HG03378 (cell line): ENCODE data around the gene TTC21A.
"Not testable (repeated sequence)": the region's sequence is repeated elsewhere in the genome, so short reads cannot be mapped to it uniquely, and the experiment has no call there.

Experiments used
- ATAC-seq: cut with Tn5 transposase; IDR thresholded peaks from one replicate; pipeline ENCODE4 v1.9.1; 2021; ENCODE audit warnings: mild to moderate bottlenecking, moderate library complexity; ENCODE audit not compliant: unreplicated experiment

The TTC21A gene, protein sequence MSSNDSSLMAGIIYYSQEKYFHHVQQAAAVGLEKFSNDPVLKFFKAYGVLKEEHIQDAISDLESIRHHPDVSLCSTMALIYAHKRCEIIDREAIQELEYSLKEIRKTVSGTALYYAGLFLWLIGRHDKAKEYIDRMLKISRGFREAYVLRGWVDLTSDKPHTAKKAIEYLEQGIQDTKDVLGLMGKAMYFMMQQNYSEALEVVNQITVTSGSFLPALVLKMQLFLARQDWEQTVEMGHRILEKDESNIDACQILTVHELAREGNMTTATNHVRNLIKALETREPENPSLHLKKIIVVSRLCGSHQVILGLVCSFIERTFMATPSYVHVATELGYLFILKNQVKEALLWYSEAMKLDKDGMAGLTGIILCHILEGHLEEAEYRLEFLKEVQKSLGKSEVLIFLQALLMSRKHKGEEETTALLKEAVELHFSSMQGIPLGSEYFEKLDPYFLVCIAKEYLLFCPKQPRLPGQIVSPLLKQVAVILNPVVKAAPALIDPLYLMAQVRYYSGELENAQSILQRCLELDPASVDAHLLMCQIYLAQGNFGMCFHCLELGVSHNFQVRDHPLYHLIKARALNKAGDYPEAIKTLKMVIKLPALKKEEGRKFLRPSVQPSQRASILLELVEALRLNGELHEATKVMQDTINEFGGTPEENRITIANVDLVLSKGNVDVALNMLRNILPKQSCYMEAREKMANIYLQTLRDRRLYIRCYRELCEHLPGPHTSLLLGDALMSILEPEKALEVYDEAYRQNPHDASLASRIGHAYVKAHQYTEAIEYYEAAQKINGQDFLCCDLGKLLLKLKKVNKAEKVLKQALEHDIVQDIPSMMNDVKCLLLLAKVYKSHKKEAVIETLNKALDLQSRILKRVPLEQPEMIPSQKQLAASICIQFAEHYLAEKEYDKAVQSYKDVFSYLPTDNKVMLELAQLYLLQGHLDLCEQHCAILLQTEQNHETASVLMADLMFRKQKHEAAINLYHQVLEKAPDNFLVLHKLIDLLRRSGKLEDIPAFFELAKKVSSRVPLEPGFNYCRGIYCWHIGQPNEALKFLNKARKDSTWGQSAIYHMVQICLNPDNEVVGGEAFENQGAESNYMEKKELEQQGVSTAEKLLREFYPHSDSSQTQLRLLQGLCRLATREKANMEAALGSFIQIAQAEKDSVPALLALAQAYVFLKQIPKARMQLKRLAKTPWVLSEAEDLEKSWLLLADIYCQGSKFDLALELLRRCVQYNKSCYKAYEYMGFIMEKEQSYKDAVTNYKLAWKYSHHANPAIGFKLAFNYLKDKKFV (N-terminal part only)

DNA sequence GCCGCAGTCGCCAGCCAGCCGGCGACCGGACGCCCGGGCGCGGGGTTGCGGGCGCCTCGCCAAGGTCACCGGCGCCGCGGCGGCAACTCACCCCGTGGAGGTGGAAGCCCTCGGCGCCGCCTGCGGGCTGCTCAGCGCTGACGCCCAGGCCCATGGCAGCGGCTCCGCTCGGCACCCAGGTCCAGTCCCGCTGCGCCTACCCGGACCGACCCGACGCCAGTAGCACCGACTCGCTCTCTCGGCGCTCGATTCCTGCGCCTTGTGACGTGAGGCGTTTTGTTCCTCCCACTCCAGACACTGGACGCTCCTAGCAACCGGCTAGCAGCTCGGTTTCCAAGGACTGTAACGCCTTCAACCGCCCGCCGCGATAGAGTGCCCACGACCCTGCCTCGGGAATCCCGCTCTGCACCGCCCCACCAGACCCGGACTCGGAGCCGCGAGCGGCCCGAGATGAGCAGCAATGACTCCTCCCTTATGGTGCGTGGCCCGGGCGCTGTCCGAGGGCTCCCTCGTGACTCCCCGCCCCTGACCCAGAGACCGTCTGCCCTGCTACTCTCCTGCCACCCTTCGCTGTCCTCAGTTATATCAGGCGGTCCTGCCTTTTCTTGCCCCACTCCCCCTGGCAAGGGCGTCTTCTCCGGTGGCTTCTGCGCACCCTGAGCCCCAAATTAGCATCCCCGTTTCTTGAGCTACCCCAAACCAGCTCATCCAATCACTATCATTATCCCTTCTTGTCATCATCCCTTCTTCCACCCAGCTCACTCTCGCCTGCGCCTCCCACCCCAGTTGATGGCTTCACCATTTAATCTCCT lies at the start of gene TTC21A, which contains the start of gene GORASP1:
TTC21A (plus strand) TSS at position 293 of the 812 bp plus-strand sequence; CDS start at position 451, 158 bp downstream.
GORASP1 (minus strand) TSS at position 240 of the 812 bp plus-strand sequence; CDS start at position 154, 86 bp downstream.
- ATAC-seq: peak; percentile 53

DNA sequence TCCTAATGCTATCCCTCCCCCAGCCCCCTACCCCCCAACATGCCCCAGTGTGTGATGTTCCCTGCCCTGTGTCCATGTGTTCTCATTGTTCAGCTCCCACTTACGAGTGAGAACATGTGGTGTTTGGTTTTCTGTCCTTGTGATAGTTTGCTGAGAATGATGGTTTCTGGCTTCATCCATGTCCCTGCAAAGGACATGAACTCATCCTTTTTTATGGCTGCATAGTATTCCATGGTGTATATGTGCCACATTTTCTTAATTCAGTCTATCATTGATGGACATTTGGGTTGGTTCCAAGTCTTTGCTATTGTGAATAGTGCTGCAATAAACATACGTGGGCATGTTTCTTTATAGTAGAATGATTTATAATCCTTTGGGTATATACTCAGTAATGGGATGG lies 46.3 kb upstream of the TTC21A start:
- ATAC-seq: not testable (repeated sequence)

DNA sequence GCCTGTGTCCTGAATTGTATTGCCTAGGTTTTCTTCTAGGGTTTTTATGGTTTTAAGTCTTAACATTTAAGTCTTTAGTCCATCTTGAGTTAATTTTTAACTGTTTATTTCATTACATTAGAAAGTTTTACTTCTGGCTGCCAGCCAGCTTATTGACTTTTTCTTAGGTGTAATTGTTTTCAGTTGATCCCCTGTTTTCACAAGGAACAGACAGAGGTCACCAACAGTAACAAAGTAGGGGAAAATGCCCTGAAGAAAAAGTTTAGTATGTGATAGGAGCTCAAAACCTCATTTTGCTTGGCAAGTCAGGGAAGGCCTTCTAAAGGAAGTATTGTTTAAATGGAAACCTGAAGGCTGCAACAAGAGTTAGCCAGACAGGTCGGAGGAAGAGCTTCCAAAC lies 45.3 kb upstream of the TTC21A start:
- no peak for ATAC-seq

DNA sequence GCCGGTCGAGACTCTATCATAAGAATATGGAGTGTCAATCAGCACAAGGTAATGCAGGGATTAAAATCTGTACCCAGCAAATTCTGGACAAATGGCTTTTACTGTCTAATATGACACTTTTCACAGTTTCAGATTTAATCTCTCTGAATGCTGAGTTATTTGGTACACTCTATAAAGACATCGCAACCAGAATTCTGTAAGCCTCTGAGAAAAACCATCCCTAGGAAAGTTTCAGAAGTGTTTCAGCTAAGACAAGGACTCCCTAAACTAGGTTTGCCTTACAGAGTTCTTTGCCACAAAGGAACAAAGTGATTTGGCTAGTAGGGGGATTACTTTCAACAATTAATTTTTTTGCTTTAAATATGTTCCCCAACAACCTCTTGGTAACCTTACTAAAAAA lies 44.3 kb upstream of the TTC21A start:
- no peak for ATAC-seq

DNA sequence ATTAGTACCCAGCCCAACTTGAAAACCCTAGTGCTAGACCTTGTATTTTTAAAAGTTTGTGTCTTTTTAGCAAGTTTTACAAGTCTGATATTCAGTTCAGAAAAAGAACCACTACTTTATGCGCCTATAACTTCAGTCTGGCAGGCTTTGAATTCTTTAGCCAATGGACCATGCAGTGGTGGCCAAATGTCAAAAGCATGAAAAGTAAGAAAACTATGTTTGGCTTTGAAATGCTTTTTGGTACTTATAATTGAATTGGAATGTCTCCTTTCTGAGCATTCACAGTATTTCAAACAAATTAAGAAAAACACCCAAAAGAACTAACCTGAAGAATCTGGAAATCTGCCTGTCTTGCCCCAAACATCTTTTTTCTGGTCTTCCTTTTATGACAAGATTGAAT lies 42.8 kb upstream of the TTC21A start:
- no peak for ATAC-seq

DNA sequence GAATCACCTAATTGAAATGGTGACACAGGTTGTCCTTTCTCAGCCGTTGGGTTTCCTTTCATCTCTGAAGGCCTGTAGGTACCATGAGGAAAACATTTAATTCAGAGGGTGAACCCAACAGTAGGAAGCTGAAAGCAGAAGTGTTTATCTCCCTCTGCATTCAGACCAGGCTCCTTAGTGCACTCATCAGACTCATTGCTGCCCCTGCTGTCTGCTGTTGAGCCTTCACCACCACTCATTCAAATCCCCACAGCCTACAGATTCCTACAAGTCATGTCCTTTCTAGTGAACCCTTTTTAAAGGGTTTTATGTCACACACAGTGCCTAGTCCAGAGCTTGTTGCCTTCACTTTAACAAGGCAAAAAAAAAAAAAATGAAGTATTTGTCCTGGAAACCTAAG lies 42.3 kb upstream of the TTC21A start:
- peak; percentile 94 for ATAC-seq

DNA sequence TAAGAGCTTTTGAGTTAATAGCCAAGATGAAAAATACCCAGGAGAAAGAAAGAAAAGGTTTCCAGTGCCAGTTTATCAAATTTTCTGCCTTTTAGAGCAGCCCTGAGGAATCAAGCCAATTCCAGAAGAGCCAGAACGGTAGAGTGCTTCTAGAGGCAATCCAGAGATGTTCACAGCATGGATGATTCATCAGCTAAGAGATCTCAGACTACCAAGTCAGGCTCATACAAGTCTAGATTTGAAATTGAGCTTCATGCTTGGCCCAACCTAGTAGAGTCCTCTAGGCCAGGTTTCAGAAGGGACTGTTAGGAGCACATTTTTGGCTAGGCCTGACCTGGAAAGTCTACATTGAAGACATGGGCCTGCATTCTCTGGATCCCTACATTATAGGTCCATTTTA lies 40.2 kb upstream of the TTC21A start:
- ATAC-seq: no peak

DNA sequence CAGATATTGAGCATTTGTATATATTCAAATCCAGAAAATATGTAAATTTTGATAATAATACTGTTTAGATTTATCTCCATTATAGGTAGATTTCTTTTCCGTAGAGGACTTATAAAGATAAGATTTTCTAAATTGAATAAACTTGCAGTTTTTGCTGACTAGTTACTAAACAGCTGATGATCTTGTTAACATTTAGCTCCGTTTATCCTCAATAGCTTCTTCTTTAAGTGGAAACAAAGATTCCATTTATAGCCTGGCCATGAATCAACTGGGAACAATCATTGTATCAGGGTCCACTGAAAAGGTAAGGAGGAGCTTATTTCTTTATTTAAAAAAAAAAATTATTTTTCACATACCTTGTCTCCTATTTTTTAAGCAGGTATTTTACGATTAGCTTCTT lies 38.9 kb upstream of the TTC21A start:
- ATAC-seq: no peak

DNA sequence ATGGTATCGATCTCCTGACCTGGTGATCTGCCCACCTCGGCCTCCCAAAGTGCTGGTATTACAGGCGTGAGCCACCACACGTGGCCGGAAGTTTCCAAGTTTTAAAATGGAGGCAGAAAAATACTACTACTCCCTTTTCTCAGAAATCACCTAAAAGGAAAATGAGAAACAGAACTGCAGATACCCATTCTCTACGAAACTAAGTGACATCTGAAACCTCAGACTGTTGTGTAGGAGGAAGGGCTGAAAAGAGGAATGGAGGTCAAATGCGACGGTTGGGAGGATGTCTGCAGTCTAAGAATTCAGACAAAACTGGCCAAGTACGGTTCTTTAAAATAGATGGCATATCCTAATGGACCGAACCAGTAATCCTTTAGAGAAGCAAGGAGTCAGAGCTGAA lies 31.6 kb upstream of the TTC21A start:
- ATAC-seq: no peak

DNA sequence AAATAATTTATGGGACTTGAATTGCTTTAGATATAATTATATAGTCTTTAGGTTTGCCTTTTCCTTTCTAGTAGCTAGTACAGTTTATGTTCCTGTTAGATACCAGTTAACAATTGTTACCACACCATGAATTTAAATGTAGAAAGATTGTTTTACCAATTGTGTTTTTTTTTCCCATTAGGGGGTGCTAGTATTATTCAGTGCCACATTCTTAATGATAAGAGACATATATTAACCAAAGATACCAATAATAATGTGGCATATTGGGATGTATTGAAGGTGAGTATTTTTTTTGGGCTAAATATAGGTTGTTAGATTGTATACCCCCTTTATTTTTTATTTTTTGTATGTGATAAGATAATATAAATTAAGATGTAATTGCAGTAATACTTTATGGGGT lies 27.9 kb upstream of the TTC21A start:
- ATAC-seq: no peak

DNA sequence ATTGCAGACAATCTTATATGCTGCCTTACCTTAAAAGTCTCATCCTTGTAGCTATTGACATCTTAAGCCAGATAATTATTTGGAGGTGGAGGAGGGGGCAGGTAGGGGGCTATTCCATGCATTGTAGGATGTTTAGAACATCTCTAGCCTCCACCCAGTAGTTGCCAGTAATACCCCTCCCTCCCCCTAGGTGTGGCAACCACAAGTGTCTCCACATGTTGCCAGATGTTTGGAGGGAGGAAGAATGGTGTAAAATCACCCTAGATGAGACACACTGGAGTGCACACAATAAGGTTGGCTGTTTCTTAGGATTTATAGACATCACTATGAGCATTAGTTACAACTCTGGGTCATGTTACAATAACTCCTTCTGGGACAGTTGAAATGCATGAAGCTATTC lies 27.5 kb upstream of the TTC21A start:
- no peak for ATAC-seq

DNA sequence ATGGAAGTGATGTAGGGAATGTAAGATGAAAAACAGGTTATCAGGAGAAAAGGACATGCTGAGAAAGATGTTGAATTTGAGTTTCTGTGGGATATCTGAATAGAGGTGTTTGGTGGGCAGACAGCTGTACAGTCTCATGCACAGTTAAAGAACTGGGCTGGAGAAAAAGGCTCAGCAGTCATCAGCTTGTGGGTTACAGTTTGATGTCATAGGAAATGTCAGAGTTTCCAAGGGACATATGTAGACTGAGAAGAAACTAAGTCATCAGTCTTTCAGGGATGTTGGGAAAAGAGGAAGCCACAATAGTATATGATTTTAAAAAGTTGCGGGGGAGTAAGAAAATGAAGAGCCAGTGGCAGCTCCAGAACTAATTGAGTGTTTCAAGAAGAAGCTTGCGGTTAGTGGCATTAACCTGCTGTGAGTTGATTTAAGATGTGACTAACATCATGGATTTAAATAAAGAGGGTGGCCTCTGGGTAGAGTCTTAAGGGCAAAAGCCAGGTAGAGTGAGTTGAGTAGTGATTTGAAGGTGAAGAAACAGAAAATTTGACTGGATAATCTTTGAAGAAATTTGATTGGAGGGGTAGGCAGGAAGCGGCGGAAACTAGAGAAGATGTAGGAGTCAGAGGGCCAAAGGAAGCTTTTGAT lies 24.7 kb upstream of the TTC21A start:
- no peak for ATAC-seq

DNA sequence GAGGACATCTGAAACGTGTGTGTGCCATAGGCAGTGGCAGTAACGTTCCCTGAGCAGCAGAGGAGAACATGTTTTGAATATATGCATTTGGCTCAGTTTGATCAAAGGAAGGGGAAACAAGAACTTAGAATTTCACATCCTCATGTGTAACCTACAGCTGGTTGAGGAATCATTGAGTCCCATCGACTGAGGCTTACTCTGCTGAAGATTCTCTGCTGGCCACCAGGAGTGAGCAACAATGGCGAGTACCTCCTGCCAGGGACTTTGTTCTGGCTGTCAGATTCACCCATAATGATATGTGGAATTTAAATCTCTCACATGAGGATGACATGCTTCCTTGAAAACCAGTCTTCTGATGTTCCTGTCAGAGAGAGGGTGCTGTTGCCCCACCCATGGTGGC lies 21.3 kb upstream of the TTC21A start:
- no peak for ATAC-seq

DNA sequence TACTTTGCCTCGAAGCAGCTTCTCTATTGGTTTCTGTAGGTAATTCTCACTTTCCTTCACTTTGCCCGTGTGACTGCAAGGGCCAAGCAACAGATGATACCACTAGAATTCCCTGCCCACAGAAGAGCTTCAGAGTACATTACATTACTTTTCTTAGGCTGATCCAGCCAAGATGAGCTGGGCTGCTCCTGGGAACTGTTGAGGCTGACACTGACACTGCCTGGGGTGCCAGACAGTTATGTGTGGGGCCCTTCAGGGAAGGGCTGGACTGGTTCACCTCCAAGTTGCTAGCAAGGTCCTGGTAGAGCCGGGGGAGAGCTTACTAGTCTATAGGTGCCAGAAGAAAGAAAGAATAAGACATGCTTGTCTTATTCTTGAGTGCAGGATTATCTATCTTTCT lies 19.0 kb upstream of the TTC21A start:
- ATAC-seq: no peak

DNA sequence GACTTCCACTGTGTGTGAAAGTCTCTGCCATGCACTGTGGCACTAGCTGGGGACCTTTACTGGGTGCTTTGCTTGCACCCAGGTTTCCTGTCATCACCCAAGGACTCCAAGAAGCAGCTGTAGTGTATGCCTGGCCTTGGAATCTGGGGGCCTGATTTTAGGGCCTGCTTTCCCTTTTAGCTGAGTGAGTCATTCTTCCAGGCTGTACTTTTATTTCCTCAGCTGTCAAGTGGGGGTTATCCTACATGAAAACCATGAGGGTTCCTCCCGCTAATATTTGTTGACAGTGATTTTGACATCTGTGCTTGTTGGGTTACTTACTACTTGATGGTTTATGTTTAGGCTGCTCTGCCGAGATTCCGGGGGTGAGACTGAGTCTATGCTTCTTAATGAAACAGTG lies 18.6 kb upstream of the TTC21A start:
- ATAC-seq: no peak

DNA sequence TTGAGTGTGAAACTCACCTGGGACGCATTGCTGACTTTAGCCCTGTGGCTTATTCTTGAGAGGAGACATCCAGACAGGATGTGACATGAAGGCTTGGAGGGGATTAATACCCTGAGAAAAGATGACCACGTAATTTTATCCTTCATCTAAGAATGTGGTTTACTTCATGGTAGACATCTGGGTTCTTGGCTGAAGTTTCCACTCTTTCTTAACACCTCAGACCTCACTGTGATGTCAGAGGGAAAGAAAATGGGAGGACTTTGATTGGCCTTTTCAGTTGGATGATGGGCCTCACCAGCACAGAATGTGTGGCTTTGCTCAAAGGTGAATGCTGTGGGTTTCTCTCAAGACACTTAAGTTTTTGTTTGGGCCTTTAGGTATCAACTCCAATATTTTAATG lies 16.6 kb upstream of the TTC21A start:
- no peak for ATAC-seq

DNA sequence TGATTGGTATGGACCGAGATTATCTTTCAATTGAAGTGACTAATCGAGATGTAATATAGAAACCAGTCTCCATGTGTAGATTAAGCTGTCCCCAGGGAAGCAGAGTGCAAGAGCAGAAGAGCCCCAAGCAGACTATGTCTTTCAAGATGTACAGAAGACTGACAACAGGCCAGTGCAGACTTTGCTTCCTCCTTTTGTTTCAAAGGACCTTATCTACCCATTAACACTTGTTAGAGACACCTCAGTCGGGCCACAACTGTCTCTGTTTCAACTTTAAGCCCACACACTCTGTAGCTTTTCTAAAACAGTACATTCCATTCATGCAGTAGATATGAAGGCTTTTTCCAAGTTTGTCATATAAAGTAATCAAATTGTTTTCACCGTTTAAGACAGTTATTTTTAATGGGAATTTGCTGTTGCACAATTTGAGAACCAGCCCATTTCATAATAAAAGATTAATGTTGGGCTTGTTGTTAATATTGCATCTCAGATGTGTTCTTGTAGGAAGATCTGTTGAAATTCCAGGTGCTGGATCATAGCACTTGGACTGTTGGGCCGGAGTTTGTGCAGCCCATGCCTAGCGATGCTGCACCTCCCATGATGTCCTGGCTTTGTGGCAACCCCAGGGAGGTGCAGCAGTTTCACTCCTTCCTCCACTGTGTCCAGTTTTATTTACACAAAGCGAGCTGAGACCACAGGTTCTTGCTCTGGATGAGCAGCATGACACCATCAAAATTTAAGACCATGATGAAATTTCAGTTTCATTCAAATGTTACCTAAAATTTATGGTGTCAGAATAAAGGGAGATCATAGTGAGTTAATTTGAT lies 12.4 kb upstream of the TTC21A start:
- no peak for ATAC-seq

DNA sequence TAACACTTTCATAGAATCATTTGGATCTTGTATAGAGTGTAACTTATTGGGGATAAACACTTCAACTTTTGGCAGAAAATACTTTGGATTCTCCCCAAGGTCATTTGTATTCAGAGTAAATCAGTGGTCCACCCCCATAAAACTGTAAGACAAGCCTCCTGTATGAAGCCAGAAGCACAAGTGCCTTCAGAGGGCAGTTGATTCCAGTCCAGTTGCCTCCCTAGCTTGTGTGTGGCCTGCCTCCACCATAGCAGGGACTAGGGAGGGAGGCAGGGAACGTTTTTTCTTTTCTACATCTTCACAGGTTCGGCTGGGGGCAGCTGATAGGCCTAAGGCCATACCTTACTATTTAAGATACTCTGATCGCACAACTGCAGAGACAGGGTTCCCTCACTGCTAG lies 11.7 kb upstream of the TTC21A start:
- ATAC-seq: no peak

DNA sequence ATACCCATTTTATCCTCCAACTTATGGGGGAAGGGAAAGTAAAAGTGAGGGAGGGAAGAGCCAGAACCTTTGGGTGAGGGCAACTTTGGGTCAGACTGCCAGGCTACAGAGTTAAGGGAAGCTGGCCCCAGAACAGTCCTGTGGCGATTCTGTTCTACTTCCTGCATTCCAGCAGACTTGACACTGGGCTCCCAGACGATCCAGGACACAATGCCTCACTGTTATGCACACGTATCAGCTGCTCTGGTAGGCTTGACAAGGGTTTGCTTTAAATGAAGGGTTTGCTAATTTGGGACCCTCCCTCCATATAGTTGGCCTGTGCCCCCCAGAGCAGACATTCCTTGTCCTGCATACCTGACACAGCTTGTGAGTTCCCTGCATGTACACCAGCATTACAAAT lies 10.7 kb upstream of the TTC21A start:
- ATAC-seq: no peak
